Measurements from ENCODE around the gene GCNT2.
"Not testable (repeated sequence)": the region's sequence is repeated elsewhere in the genome, so short reads cannot be mapped to it uniquely, and the experiment has no call there.

GCNT2 gene

GRCh38 chr6:10580570-10580969, 59.4 kb downstream of the GCNT2 start:
- TF ChIP-seq MAX (IDR thresholded peaks at IDR 0.05; ENCODE audit: low read depth, low read length) (no peak), CTCF (IDR thresholded peaks at IDR 0.05; ENCODE audit: low read depth, low read length) (no peak), MYC (IDR thresholded peaks at IDR 0.05; ENCODE audit: low read depth, low read length) (no peak), POLR2A (IDR thresholded peaks at IDR 0.05; ENCODE audit: extremely low read depth, insufficient read length) (no peak)
- no peak for DNase-seq (ENCODE audit: low read depth)
- H3K4me3 ChIP-seq (ENCODE audit: low read depth, low read length) = no peak overlapping the region

- not testable (repeated sequence) for DNase-seq (ENCODE audit: low read depth); H3K4me3 ChIP-seq (ENCODE audit: low read depth, low read length)
These were observed 60.3 kb downstream of the GCNT2 start for GRCh38 chr6:10581402-10581801.

- DNase-seq (ENCODE audit: low read depth) = no peak
- no peak overlapping the region for H3K4me3 ChIP-seq (ENCODE audit: low read depth, low read length)
- TF ChIP-seq MYC (IDR thresholded peaks at IDR 0.05; ENCODE audit: low read depth, low read length) (no peak), CTCF (IDR thresholded peaks at IDR 0.05; ENCODE audit: low read depth, low read length) (no peak), MAX (IDR thresholded peaks at IDR 0.05; ENCODE audit: low read depth, low read length) (no peak), POLR2A (IDR thresholded peaks at IDR 0.05; ENCODE audit: extremely low read depth, insufficient read length) (no peak)
These were observed 61.8 kb downstream of the GCNT2 start for GRCh38 chr6:10582774-10583508.

- DNase-seq (ENCODE audit: low read depth) = no peak
- no peak overlapping the region for H3K4me3 ChIP-seq (ENCODE audit: low read depth, low read length)
- TF ChIP-seq CTCF (IDR thresholded peaks at IDR 0.05; ENCODE audit: low read depth, low read length) (no peak), MAX (IDR thresholded peaks at IDR 0.05; ENCODE audit: low read depth, low read length) (no peak), MYC (IDR thresholded peaks at IDR 0.05; ENCODE audit: low read depth, low read length) (no peak), POLR2A (IDR thresholded peaks at IDR 0.05; ENCODE audit: extremely low read depth, insufficient read length) (no peak)
These were observed 62.4 kb downstream of the GCNT2 start for GRCh38 chr6:10583509-10583901.

- H3K4me3 ChIP-seq (ENCODE audit: low read depth, low read length) = no peak overlapping the region
These were observed 63.5 kb downstream of the GCNT2 start for GRCh38 chr6:10584607-10585006.

More at GRCh38 chr6:10584607-10585006, 63.5 kb downstream of the GCNT2 start:
- no peak for DNase-seq (ENCODE audit: low read depth)
- TF ChIP-seq MAX (IDR thresholded peaks at IDR 0.05; ENCODE audit: low read depth, low read length) (no peak), MYC (IDR thresholded peaks at IDR 0.05; ENCODE audit: low read depth, low read length) (no peak), CTCF (IDR thresholded peaks at IDR 0.05; ENCODE audit: low read depth, low read length) (no peak), POLR2A (IDR thresholded peaks at IDR 0.05; ENCODE audit: extremely low read depth, insufficient read length) (no peak)
